Uterus (tissue), 2 donors: ENCODE results near the gene TMEM14A.

Source experiments
- CTCF ChIP-seq, 4 experiments: fragments of 200-600 bp in 2 of 4; fragments of 450-650 bp in 2 of 4; sonication (generic) in 2 of 4; IDR thresholded peaks; one replicate each; pipeline ENCODE4 v1.5.1; 2016 to 2019; ENCODE audit warnings: antibody characterized with exemption in 4 of 4, mild to moderate bottlenecking in 2 of 4, moderate library complexity in 1 of 4
- POLR2A ChIP-seq, 2 donors: fragments of 450-650 bp; IDR thresholded peaks; one replicate each; pipeline ENCODE4 v1.6.1; 2016; ENCODE audit warnings: antibody characterized with exemption in 2 of 2, mild to moderate bottlenecking in 1 of 2, moderate library complexity in 1 of 2

- TF ChIP-seq CTCF (IDR thresholded peaks at IDR 0.05) = no peak
- no peak for TF ChIP-seq POLR2A (IDR thresholded peaks at IDR 0.05)
Measured at GRCh38 chr6:52724406-52725121, 53.7 kb downstream of the TMEM14A start.
